Measurements from ENCODE around the gene PTPN1.

DNA sequence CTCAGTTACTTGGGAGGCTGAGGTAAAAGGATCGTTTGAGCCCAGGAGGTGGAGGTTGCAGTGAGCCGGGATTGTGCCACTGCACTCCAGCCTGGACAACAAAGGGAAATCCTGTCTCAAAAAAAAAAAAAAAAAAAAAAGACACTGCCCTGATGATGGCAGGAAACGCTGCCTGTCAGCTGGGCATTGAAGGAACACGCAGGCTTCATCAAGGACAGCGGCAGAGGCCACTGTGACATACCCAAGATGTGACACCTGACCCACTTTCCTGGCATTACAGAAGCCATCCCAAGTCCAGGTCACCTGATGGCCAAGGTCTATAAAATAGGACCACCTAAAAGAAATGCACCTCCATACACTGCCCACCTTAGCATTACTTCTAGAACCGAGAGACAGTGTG, 105.2 kb downstream of the PTPN1 start:
- TF ChIP-seq, protein P1, sequence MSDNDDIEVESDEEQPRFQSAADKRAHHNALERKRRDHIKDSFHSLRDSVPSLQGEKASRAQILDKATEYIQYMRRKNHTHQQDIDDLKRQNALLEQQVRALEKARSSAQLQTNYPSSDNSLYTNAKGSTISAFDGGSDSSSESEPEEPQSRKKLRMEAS (IDR thresholded peaks at IDR 0.05): no peak
- TF ChIP-seq, protein P2, sequence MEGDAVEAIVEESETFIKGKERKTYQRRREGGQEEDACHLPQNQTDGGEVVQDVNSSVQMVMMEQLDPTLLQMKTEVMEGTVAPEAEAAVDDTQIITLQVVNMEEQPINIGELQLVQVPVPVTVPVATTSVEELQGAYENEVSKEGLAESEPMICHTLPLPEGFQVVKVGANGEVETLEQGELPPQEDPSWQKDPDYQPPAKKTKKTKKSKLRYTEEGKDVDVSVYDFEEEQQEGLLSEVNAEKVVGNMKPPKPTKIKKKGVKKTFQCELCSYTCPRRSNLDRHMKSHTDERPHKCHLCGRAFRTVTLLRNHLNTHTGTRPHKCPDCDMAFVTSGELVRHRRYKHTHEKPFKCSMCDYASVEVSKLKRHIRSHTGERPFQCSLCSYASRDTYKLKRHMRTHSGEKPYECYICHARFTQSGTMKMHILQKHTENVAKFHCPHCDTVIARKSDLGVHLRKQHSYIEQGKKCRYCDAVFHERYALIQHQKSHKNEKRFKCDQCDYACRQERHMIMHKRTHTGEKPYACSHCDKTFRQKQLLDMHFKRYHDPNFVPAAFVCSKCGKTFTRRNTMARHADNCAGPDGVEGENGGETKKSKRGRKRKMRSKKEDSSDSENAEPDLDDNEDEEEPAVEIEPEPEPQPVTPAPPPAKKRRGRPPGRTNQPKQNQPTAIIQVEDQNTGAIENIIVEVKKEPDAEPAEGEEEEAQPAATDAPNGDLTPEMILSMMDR (IDR thresholded peaks at IDR 0.05; ENCODE audit: low read depth, low read length, missing input control): no peak
- TF ChIP-seq GABPA (IDR thresholded peaks at IDR 0.05 in 1 of 2, conservative IDR thresholded peaks at IDR 0.05 in 1 of 2) (no peak), EGR1 (IDR thresholded peaks at IDR 0.05; ENCODE audit: low read depth in 2 of 2) (no peak), JUND (IDR thresholded peaks at IDR 0.05) (no peak), RAD21 (IDR thresholded peaks at IDR 0.05) (no peak), TAF1 (conservative IDR thresholded peaks at IDR 0.05) (no peak), FOXA1 (IDR thresholded peaks at IDR 0.05) (no peak), HNF4G (IDR thresholded peaks at IDR 0.05) (no peak)
- TF ChIP-seq, protein P3, sequence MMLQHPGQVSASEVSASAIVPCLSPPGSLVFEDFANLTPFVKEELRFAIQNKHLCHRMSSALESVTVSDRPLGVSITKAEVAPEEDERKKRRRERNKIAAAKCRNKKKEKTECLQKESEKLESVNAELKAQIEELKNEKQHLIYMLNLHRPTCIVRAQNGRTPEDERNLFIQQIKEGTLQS (IDR thresholded peaks at IDR 0.05): no peak
- TF ChIP-seq, protein P4, sequence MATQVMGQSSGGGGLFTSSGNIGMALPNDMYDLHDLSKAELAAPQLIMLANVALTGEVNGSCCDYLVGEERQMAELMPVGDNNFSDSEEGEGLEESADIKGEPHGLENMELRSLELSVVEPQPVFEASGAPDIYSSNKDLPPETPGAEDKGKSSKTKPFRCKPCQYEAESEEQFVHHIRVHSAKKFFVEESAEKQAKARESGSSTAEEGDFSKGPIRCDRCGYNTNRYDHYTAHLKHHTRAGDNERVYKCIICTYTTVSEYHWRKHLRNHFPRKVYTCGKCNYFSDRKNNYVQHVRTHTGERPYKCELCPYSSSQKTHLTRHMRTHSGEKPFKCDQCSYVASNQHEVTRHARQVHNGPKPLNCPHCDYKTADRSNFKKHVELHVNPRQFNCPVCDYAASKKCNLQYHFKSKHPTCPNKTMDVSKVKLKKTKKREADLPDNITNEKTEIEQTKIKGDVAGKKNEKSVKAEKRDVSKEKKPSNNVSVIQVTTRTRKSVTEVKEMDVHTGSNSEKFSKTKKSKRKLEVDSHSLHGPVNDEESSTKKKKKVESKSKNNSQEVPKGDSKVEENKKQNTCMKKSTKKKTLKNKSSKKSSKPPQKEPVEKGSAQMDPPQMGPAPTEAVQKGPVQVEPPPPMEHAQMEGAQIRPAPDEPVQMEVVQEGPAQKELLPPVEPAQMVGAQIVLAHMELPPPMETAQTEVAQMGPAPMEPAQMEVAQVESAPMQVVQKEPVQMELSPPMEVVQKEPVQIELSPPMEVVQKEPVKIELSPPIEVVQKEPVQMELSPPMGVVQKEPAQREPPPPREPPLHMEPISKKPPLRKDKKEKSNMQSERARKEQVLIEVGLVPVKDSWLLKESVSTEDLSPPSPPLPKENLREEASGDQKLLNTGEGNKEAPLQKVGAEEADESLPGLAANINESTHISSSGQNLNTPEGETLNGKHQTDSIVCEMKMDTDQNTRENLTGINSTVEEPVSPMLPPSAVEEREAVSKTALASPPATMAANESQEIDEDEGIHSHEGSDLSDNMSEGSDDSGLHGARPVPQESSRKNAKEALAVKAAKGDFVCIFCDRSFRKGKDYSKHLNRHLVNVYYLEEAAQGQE (IDR thresholded peaks at IDR 0.05): no peak
